ENCODE data around the gene CANT1.
"Not testable (repeated sequence)": the region's sequence is repeated elsewhere in the genome, so short reads cannot be mapped to it uniquely, and the experiment has no call there.

The CANT1 gene

DNA sequence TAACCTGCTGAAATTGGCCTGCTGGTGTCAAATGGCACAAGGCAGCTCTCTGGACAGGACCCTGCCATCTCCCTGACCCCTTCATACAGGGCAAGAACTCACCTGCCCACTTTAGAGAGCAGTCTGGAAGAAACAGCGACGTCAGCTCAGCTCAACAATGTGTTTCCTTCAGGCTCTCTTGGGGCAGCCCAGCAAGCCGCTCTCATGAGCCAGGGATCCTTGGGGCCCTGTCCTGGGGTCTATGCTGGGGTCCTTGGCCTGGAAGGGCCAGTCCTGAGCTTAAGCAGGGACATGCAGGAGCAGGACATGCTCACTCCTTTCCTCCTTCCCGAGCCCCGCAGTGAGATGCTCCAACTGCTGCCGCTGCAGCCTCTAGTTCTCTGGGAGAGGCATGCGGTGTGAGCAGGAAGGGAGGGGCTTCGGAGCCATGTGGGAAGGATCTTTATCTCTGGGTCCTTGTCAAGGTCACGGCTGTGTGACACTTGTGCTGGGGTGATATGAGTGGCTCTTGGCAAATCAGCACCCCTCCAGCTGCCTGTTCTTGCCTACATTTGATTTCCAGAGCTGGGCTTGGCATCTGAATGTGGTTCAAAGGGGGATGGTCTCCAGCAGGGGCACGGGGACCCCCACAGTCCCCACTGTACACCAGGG lies 17.8 kb upstream of the CANT1 start:
- FAIRE-seq = no peak

DNA sequence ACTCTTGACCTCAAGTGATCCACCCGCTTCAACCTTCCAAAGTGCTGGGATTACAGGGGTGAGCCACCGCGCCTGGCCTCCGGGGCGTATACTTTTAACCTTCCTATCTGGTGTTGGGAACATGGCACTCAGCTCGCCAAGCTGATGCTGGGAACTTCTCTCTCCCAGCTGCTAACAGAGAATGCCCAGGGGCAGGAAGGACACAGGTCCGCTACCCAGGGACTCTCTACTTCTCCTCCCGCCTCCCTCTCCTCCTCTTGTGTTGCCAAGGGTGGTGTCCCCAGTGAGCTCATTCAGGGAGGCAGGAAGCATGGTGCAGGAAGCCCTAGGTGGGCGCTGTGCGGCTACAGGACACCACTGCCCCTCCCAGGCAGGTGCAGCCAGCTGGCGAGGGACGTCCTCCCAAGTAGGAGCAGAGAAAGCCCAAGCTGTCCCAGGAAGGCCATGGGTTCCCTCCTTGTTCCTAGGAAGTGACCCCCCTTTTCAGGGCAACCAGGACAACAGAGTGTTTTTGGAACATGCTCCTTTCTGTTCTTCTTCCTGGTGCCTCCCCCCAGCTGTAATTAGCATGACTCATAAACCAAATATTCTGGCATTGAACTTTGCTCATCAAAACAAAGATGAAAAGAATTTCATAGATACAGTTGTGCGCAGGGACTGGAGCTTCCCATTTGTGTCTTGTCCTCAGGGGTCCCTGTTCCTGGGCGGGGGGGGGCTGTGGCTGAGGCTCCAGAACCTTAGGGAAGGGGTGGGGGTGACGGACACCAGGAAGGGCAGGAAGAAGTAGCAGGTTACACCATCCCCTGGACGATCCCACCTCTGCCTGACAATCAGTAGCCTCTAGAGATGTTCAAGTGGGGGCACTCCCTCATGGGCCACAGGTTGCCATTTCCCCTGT lies 17.1 kb upstream of the CANT1 start:
- FAIRE-seq = no peak

- no peak for FAIRE-seq
These were observed 15.6 kb upstream of the CANT1 start for GRCh38 chr17:79024901-79025737.

- FAIRE-seq = no peak
These were observed 14.6 kb upstream of the CANT1 start, which contains the start of gene C1QTNF1 for GRCh38 chr17:79023886-79024771. Gene C1QTNF1, plus strand, starts transcription at chr17:79024169. Its CDS starts 19,800 bp downstream, at chr17:79043969.

- FAIRE-seq = no peak
These were observed 13.7 kb upstream of the CANT1 start for GRCh38 chr17:79023180-79023705.

- FAIRE-seq = no peak
These were observed 13.0 kb upstream of the CANT1 start for GRCh38 chr17:79022507-79022991.

DNA sequence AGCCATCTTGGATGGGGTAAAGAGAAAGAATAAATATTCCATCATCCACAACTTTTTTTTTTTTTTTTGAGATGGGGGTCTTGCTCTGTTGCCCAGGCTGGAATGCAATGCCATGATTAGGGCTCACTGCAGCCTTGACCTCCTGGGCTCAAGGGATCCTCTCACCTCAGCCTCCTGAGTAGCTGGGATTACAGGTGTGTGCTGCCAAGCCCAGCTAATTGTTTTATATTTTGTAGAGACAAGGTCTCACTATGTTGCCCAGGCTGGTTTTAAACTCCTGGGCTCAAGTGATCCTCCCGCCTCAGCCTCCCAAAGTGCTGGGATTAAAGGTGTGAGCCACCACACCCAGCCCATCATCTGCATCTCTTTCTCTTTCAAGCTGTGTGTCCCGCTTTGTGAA lies 12.4 kb upstream of the CANT1 start:
- not testable (repeated sequence) for FAIRE-seq

- no peak for FAIRE-seq
These were observed 11.2 kb upstream of the CANT1 start for GRCh38 chr17:79020631-79021301.

GRCh38 chr17:79019632-79020584 lies 10.3 kb upstream of the CANT1 start:
- peak; percentile 17 for FAIRE-seq

DNA sequence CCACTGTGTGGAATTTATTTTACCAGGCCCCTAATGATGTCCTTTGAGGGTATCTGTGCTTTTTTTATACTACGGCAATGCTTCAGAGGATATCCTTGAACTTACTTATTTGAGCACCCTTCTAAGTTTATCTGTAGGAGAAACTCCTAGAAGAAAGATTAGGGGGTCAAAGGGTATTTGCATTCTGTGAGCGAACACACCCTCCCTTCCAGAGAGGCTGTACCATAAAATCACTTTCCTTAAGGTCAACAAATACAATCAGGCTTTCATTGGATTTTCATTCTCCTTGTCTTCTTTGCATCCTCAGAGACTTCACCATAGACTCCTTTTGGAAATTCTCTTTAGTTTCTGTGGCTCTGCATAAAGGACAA lies 9.7 kb upstream of the CANT1 start:
- FAIRE-seq = no peak

GRCh38 chr17:79018370-79018695 lies 8.8 kb upstream of the CANT1 start:
- no peak for FAIRE-seq

DNA sequence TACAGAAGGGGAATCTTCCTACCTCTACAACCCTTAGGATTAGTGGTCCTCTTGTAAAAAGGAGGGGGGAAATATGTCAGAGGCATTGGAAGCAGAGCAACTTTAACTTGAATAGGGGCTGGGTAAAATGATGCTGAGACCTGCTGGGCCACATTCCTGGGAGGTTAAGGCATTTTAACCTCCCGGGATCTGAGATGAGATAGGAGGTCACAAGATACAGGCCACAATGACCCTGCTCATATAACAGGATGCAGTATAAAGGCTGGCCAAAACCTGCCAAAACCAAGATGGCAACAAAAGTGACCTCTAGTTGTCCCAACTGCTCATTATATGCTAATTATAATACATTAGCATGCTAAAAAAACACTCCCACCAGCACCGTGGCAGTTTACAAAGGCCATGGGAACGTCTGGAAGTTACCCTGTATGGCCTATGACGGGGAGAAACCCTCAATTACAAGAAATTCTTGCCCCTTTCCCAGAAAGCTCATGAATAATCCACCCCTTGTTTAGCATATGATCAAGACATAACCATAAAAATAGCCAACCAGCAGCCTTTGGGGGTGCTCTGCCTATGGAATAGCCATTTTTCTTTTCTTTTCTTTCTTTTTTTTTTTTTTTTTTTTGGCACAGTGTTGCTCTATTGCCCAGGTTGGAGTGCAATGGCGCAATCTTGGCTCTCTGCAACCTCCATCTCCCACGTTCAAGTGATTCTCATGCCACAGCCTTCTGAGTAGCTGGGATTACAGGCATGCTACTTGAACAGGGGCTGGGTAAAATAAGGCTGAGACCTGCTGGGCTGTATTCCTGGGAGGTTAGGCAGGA lies 8.2 kb upstream of the CANT1 start:
- FAIRE-seq = no peak

- no peak for FAIRE-seq
These were observed 4.7 kb upstream of the CANT1 start for GRCh38 chr17:79014158-79014758.

DNA sequence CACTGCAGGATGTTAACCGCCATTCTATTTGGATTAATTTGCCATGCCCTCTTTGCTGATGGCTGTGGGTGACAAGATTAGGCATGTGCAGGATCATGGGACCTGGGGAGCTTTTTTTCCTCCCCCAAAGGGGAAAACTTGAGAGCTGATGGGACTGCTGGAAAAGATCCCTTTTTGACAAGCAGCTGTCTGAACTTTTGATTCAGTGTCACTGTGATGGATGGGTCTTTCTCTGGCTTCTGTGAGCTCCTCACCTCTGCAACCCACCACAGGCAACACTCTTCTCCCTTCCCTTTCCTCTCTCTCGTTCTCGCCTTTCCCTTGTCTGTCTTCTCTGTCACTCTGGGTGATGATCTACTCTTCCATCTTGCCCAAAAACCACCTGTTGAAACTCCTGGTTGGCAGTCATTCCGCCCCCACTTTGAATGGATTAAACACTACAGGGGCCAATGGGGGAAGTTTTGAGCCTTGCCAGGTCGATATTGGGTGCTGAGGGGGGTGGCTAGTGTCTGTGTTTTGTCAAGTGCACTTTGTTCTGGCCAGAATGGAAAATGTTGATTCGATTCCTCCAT lies 3.1 kb upstream of the CANT1 start:
- FAIRE-seq = no peak

GRCh38 chr17:79011451-79012147 lies 2.0 kb upstream of the CANT1 start:
- FAIRE-seq = no peak

- no peak for FAIRE-seq
These were observed 711 bp upstream of the CANT1 start for GRCh38 chr17:79010304-79010646.

DNA sequence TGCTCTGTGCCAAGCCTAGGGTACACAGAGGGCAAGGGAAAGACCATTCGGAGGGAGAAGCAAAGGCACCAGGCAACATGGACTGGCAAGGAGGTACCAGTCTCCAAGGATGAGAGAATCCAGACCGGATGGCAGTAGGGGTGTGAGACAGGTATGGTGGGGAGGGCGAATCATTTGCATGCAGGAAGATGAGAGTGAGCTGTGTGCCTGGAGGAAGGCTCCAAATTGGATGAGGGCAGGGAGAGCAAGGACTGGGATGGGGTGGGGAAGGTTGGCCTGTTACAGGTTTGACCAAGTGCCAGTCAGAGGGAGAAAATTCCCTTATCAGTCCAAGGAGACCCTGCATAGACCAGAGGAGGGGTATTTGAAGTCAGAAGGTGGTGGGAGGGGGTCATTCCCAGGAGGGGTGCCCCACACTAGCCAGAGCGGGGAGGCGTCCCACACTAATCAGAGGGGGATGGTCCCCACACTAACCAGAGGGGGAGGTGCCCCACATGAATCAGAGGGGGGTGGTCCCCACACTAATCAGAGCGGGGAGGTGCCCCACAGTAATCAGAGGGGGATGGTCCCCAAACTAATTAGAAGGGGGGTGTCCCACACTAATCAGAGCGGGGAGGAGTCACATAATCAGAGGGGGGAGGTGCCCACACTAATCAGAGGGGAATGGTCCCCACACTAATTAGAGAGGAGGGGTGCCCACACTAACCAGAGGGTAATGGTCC lies 737 bp downstream of the CANT1 start:
- FAIRE-seq = no peak
